Omental fat pad (tissue), 4 donors: Measurements from ENCODE around the gene GPR21. TPM values are rescaled to one million over a fixed set of nuclear protein-coding genes. Genes with fewer than 3 reads are reported as not detected.

Experiments used
- ATAC-seq: fragments of 150-250 bp; one replicate; pipeline ENCODE4 v1.9.1; 2016; ENCODE audit warnings: mild to moderate bottlenecking, moderate library complexity; ENCODE audit not compliant: low FRiP score
- DNase-seq: peaks from one replicate; pipeline ENCODE4 v3.0.0-alpha.2; 2019; ENCODE audit warnings: low spot score
- total RNA-seq, 4 donors: library from RNA; depleted of rRNA; stranded (reverse); fragments of >200 nt; gene quantifications; one replicate each; pipeline ENCODE4 v1.1.0, GENCODE V29; 2016
- TF ChIP-seq, protein P1 (sequence below), 3 donors: fragments of 450-650 bp; IDR thresholded peaks; one replicate each; pipeline ENCODE4 v1.5.1; 2016 to 2017; ENCODE audit warnings: antibody characterized with exemption in 3 of 3, mild to moderate bottlenecking in 3 of 3, moderate library complexity in 2 of 3

Gene GPR21
- total RNA-seq, 4 donors from 2014 or later: 1.7 to 2.3 TPM; not detected in 2

DNA sequence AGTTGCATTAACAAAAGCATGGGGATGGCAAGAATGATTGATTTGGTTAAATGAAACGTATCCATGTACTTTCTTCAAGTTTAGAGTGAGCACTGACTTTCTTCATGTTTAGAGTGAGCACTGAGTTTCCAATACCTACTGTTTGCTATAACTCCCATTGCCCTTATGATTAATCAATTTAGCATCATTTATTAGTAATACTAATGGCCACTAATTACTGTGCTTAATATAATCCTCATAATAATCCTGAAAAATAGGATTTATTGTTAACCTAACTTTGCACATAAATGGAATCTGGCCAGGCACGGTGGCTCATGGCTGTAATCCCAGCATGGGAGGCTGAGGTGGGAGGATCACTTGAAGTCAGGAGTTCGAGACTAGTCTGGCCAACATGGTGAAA, 22.1 kb upstream of the GPR21 start:
- TF ChIP-seq, protein P1, sequence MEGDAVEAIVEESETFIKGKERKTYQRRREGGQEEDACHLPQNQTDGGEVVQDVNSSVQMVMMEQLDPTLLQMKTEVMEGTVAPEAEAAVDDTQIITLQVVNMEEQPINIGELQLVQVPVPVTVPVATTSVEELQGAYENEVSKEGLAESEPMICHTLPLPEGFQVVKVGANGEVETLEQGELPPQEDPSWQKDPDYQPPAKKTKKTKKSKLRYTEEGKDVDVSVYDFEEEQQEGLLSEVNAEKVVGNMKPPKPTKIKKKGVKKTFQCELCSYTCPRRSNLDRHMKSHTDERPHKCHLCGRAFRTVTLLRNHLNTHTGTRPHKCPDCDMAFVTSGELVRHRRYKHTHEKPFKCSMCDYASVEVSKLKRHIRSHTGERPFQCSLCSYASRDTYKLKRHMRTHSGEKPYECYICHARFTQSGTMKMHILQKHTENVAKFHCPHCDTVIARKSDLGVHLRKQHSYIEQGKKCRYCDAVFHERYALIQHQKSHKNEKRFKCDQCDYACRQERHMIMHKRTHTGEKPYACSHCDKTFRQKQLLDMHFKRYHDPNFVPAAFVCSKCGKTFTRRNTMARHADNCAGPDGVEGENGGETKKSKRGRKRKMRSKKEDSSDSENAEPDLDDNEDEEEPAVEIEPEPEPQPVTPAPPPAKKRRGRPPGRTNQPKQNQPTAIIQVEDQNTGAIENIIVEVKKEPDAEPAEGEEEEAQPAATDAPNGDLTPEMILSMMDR (IDR thresholded peaks at IDR 0.05): no peak
- DNase-seq: no peak
- no peak for ATAC-seq

DNA sequence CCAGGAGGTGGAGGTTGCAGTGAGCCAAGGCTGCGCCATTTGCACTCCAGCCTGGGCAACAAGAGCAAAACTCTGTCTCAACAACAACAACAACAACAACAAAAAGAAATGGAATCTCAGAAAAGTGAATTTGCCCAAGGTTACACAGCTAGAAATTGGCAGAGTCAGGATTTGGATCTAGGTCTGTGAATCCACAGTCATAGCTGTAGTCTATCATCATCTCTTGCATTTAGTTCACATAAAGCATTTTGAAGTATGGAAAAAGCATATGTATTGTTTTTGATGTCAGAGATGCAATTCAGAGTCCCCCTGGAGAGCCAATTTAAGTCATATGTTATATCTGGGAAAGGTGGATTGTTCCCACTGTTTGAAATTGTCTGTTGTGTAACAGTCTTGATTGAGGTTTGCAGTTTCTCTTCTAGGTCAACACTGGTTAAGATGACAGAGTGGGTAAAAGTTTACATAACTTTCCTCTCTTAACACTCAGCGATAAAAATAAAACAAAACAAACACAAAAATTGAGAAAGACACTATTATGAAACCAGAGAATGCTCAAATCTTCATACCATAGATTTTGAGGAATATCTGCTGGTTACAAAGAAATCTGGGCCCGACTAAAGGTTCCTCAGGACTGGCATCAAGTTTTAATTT, 21.5 kb upstream of the GPR21 start:
- TF ChIP-seq, protein P1 (IDR thresholded peaks at IDR 0.05): no peak
- no peak for DNase-seq
- no peak for ATAC-seq

DNA sequence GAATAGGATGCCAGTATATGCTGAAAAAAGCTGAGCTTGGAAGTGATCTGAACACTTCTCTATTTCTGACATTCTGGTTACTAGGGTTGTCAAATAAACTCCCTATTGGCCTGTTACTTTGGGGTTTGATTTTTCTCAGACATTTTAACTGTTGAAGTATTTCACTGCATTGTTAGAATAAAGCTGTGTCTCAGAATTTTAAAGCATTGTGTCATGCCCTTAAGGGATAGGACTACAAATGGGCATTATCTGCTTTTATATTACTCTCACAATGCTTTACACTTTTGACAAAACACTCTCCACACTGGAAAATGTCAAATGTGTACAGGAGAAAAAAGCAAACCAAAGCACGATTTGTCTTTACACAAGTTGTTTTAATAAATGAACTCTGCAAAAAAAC, 16.8 kb upstream of the GPR21 start:
- ATAC-seq: no peak
- TF ChIP-seq, protein P1 (IDR thresholded peaks at IDR 0.05): no peak
- no peak for DNase-seq

DNA sequence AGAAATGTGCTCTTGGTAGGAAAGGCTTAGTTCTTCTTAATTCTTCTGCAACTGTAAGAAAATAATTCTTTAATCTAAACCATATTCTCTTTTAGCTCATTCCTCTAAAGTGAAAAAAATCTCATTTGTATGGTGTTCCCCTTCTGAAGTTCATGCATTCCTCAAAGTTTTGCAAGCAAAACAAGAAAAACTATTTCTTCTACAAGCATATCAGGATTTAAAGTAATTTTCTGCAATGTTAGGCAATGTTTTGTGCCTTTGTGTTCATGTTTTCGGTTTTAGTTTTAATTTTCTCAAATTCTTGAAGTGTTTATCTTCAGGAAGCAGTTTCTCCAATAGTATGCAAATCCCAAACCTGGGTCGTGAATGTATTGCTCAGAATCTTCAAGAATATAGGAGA, 12.7 kb upstream of the GPR21 start:
- DNase-seq (no peak), ATAC-seq (no peak)
- TF ChIP-seq, protein P1 (IDR thresholded peaks at IDR 0.05): no peak

DNA sequence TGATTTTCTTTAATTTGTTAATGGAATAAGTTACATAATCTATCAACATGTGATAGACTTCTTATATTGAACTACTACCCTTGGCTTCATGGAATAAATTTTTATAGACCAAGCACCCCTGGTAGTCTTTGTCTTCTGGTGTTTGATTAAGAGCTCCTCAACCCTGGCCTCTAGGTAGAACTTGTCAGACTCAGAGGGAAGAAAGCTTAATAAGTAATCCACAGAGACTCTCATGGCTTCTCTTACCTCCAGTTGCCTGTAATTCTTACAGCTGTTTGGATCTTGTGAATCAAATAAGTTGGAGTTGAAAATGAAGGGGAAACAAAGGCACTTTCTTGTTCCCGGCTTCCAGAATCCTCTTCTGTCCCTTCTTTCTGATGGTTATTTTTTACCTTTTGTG, 7.0 kb upstream of the GPR21 start:
- no peak for ATAC-seq
- TF ChIP-seq, protein P1 (IDR thresholded peaks at IDR 0.05): no peak
- no peak for DNase-seq

DNA sequence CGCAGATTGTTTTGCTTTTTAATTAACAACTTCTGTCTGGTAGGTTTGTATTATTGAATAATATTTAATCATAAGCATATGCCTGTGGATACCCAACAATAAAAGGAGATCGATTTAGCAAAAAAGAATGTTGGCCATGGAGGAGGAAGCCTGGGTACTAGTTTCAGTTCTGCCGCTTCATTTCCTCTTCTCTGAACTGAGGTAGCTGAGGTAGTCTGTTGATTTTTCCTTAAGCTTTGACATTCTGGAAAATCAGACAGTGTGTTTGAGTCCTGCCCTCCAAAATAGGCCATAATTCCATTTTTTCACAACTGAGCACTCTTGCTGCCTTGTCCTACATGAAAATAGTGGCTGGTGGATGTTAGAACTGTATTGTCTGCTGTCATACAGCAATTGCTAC, 6.0 kb upstream of the GPR21 start:
- ATAC-seq: no peak
- no peak for DNase-seq

DNA sequence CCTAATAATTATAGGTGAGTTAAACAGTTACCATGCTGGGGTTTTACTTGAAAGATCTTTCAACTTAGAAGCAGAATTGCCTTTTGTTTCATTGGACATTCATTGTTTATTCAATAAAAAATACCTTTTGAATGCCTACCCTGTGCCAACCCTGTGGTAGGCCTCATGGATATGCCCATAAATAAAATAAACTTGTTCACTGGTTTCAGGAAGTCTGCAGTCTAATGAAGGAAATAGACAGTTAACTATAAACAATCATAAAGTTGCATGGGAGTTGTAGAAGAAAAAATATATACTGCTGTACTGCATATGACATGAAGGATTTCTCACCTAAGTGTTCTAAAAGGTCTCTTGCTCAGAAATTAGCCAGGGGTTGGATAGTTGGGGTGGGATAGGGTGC, 5.3 kb upstream of the GPR21 start:
- DNase-seq (no peak), ATAC-seq (no peak)
- TF ChIP-seq, protein P1 (IDR thresholded peaks at IDR 0.05): no peak

More for the DNA sequence above, 6.0 kb upstream of the GPR21 start:
- TF ChIP-seq, protein P1 (IDR thresholded peaks at IDR 0.05): no peak
